CD4-positive, alpha-beta T cell treated with Interleukin-17A for 1 hour (primary cell): ENCODE measurements around the gene UNC5C.
A peak's percentile ranks its signal among the peaks of the same experiment; 100 is the strongest.
"Not testable (repeated sequence)": the region's sequence is repeated elsewhere in the genome, so short reads cannot be mapped to it uniquely, and the experiment has no call there.

ENCODE experiments used
- DNase-seq: peaks from one replicate; pipeline ENCODE4 v3.0.0-alpha.2; 2020

Gene UNC5C

DNA sequence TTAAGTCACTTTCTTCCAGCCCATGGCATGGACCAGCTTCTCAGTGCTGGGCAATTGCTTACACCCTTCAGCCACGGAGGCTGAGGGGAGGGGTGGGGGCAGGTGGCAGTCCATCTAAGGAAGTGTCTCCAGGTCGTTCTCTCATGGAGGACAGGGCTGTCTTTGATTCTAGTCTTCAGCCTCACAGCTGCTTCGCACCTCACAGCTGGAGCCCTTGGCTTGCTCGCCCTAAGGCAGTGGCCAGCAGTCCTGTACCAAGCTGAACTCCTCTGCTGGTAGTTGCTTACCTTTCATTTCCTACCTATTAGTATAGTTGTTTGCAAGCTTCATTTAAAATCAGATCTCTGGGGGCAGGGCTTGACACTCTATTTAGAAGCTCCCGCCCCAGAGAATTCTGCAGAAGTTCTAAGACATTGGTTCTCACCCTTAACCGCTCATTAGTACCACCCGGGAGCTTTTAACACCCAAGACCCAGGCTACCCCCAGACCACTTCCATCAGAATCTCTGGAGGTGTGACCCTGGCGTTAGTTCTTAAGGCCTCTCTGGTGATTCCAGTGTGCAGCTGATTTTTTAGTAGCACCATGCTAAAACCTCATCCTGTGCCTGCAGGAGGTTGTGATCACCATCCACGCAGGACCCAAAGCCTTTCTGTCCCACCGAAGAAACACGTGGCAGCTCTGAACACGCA, 386.8 kb downstream of the UNC5C start:
- DNase-seq = no peak

DNA sequence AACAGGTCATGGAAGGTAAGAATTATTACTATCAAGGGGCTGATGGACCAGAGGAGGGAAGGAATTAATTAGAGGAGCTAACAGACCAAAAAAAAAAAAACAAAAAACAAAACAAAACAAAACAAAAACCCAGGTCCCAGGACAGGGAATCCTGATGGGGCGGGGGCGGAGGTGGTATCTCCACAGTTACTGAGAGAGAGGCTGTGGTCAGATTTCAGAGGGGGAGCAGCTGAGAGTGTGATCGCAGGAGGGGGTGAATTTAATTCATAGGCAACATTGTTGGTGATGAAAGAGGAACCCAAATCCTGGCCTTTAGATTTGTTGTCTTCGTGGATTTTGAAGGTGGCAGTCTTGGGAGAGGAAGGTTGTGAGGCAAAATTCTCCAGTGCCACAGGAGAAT, 389.4 kb downstream of the UNC5C start:
- no peak for DNase-seq

DNA sequence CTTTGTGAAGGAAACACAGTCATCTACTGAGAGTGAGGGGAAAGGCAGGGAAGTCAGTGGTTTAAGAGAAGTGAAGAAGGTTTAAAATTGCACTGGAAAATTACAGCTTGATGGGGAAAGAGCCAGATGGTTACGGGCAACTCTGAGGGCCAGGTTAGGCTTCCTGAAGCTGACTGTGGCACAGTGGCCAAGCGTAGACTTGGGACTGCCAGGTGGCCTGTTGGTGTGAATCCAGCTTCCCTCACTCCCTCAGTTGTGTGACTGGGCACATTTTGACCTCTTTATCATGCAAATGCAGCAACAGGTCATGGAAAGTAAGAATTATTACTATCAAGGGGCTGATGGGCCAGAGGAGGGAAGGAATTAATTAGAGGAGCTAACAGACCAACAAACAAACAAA, 390.1 kb downstream of the UNC5C start:
- no peak for DNase-seq

DNA sequence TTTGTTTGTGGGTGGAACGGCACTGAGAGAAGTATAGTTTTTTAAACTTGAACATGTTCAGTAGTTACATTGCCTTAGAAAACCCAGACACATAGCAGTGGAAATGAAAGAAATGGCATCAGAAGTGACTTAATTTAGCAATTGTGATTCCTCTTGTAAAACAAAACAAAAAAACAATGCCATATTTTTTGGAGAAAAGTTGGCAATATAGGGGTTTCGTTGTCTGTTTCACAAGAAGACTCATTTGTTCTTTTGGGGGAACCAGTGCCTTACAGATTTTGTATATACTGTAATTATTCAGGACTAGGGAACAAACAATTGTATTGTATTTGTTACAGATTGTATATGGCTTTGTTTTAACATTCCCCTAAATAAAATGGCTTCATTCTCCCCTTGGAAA, 390.7 kb downstream of the UNC5C start:
- DNase-seq = no peak

DNA sequence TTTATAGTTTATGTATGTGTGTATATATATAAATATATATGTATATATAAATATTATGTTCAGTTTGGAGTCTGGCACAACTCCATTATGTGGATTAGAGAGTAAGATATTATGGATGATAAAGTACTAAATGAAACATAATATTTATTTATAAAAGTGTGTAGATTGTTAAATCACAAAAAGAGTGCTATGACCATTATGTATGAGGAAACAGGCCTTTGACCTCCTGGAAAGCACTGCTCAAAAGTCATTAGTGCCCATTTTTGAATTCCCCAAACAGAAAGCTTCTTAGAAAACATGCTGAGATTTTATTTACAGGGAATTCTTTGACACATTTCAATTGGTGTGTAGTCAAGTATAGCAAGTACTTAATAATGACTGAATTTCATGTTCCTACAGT, 391.2 kb downstream of the UNC5C start:
- no peak for DNase-seq

DNA sequence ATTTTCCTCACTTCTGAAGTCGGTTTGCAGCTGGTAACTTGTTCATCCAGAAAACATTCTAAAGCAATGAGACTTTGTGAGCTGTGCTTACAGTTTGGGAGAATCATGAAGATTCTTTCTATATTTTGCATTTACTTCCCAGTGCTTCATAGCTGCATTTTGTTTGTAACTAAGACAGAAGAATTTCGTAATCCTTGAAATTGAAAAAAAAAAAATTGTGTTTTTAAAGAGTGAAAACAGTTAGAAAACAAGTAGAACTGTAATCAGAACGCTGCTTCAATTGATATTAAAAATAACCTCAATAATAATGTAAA, 392.4 kb downstream of the UNC5C start:
- DNase-seq = no peak

DNA sequence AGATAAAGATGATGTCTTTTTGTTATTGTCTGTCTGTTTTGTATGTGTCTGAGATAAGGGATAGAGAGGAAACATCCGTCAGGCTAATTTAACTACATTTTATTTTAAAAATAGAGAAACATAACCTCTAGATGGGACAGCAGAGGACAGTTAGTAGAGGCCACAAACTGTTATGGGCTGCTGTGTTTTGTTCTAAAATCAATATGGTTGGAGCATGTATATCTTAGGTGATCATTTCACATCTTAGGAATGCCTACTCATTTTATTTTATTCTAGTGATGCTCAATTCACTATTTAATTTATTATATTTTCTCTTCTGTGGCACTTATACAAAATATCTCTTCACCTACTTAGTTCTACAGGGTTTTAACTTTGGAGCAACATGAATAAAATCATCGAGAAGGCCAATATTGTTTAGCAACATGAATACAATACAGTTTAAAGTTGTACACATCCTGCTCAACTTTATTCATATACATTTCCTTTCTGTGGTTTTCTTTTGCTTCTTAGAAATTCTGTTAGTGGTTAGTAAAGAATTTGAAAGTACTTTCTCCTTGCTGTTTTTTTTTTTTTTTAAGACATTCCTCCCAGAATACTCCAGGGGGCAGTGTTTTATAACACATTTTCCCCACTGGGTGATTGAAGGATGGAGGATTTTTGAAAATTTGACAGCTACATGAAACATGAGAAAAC, 392.9 kb downstream of the UNC5C start:
- peak; percentile 51 for DNase-seq

DNA sequence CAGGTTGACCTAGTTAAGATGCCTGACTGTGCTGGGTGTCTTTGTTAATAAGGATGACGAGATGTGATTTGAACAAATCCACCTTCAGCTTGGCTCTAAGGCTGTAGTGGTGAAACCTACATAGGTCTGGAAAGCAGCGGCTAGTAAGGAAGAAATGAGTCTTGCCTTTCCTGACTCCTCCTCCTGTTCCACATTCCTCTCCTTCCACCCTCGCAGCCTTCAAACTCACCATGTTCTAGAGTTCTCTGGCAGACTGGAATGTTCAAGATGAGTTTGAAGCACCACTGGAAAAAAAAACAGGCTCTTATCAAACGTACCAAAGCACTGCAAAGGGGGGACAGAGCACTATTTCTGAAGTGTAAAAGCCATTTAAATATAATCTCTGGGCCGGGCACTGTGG, 395.6 kb downstream of the UNC5C start:
- DNase-seq = no peak

DNA sequence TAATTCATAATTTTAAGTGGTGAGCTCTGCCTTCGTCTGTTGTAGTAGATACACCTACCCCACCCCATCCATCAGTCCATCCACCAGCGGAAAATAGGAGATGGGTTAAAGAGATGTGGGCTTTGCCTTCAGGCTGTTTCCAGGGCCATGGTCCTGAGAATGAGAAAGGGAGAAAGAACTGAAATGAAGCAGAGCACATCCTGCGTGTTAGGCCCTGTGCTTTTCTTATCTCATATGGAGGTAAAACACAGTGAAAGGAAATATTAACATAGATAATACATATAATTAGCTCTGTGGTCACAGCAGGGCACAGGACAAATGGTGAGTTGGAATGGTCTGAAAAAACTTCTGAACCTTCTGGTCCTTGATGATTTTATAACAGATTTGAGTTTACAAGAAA, 397.5 kb downstream of the UNC5C start:
- DNase-seq = no peak

DNA sequence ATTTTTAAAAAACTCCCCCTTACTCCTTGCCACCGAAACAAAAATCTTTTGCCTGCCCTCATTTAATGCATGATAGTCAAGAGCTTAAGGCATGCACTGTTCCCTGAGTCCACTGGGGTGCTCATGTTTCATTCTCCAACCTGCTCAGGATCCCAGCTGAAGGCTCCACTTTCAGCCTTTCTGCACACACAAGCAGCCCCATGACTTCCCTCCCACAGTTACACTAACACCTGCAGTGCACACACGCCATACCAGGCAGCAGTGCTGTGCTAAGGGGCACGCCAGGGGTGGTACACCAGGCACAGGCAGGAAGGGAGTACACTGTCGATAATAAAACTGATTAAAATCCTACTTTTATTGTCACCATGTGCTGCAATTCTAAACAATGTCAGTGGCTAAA, 405.8 kb downstream of the UNC5C start:
- DNase-seq = no peak

DNA sequence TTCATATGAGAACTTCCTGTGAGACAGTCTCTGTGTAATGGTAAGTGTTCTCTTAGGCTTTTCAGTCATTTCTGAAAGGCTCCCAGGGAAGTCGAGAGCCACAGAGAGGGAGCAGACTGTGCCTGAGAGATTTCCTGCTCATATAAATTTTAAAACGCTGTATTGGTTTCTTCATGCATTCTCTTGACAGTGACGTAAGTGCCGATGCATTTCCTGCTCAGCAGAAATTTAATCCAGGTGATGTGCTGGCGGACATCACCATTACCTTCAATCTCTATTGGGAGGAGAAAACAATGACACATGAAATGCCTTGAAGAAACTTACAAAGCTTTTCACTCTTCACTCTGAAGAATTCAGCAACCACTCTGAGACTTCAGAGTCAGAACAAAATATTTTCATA, 407.4 kb downstream of the UNC5C start:
- DNase-seq = no peak

DNA sequence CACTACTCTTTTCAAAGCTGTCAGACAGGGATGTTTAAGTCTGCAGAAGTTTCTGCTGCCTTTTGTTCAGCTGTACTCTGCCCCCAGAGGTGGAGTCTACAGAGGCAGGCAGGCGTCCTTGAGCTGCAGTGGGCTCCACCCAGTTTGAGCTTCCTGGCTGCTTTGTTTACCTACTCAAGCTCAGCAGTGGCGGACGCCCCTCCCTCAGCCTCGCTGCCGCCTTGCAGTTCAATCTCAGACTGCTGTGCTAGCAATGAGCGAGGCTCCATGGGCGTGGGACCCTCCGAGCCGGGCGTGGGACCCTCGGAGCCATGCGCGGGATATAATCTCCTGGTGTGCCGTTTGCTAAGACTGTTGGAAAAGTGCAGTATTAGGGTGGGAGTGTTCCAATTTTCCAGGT, 409.3 kb downstream of the UNC5C start:
- not testable (repeated sequence) for DNase-seq

DNA sequence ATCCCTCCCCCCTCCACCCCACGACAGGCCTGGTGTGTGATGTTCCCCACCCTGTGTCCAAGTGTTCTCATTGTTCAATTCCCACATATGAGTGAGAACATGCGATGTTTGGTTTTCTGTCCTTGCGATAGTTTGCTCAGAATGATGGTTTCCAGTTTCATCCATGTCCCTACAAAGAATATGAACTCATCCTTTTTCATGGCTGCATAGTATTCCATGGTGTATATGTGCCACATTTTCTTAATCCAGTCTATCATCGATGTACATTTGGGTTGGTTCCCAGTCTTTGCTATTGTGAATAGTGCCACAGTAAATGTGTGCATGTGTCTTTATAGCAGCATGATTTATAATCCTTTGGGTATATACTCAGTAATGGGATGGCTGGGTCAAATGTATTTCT, 414.8 kb downstream of the UNC5C start:
- not testable (repeated sequence) for DNase-seq

DNA sequence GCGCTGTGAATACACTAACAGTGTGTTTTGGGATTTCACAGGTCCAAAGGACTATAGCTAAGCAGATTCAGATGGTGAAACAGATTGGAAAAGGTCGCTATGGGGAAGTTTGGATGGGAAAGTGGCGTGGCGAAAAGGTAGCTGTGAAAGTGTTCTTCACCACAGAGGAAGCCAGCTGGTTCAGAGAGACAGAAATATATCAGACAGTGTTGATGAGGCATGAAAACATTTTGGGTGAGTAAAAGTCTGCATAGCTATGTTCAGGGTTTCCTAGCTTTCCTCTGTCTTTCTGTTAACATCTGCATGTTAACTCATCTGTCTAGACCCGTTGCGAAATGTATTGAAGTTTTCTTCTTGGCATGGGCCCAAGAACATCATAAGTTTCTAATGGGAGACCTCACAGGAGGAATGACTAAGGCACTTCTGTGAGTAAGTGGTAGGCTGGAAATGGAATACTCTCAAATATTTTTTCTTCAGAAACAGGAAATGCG, 418.9 kb downstream of the UNC5C start:
- DNase-seq = no peak

DNA sequence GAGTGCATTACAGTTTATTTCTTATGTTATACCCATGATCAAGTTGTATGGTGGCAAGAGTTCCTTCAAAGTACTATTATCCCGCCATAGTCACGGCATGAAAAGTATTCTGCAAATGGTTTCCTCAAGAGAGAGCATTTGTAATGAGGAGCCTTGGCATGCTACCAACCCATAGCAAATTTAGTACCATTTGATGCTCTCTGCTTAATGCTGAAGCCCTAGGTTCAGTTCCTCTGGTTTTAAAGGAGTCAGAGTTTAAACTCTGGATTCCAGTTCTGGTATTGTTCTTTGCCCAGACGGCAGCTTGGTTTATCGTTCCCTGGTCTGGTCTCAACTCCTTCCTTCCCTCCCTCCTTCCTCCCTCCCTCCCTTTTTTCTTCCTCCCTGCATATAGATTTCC, 419.7 kb downstream of the UNC5C start:
- no peak for DNase-seq

DNA sequence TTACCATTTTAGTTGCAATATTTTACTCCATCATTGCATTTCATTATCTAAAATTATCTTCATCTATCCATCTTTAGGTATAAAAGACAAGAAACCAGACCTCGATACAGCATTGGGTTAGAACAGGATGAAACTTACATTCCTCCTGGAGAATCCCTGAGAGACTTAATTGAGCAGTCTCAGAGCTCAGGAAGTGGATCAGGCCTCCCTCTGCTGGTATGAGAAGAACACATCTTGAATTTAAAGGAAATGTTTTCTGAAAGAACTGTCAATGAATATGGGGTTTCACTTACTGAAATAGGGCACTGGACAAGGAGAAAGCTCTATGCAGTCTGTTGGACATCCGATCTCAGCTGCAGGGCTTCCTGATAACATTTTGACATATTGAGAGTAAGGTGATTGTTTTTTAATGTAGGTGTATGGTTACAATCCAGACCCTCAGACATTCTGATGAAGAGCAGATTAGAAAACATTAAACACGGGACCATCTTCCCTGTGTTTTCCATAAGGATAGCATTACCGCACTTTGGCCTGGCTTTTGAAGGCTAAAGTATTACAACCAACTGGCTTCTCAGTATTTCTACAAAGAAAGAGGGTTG, 423.8 kb downstream of the UNC5C start:
- DNase-seq = no peak

DNA sequence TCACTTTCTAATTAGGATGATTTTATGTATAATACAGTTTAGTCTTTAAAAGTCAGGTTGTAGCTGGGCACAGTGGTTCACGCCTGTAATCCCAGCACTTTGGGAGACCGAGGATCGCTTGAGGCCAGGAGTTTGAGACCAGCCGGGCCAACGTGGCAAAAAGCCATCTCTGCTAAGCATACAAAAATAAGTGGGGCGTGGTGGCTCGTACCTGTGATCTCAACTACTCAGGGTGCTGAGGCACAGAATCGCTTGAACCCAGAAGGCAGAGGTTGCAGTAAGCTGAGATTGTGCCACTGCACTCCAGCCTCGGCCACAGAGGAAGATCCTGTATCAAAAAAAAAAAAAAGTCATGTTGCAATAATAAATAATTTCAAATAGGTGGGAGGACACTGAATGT, 426.8 kb downstream of the UNC5C start:
- no peak for DNase-seq

DNA sequence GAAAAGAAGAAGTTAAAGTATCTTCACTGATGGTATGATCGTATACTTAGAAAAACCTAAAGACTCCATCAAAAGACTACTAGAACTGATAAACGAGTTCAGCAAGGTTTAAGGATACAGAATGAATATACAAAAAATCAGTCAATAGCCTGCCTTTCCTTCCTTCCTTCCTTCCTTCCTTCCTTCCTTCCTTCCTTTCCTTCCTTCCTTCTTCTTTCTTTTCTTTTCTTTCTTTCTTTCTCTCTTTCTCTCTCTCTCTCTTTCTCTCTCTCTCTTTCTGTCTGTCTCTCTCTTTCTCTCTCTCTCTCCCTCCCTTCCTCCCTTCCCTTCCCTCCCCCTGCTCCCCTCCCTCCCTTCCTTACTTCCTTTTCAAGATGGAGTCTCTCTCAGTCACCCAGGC, 428.3 kb downstream of the UNC5C start:
- DNase-seq = no peak

DNA sequence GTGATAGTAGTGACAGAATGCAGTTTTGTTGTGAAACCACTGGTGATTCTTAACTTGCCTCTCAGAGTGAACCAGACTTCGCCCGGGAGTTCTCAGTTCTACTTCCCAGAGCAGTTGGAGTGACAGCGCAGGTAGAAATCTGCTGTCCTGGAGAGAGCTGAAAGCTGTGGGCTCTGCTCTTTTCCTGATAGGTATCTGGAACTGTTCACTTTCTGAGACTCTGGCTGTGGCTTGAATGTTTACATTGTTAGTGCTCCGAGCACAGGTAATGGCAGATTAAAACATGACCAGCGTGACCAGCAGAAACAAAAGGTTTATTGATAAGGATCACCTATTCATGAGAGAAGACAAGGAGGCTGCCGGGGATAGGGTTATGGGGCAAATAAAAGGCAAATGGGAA, 430.3 kb downstream of the UNC5C start:
- no peak for DNase-seq

DNA sequence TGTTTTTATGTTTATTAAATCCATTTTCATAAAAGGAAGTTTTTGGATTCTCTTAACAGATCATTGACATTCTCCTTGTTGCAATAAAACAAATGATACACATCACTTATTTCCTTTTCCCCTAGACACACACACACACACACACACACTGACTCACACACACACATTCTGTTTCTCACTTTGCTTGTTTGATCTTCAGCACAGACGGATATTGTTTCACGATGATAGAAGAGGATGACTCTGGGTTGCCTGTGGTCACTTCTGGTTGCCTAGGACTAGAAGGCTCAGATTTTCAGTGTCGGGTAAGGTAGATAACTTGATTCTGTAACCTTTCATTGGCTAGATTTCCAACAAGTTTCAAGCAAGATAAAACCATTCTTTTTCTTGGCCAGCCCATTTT, 434.3 kb downstream of the UNC5C start:
- no peak for DNase-seq
